Keratinocyte (primary cell): ENCODE measurements around the gene CD37. TPM values are rescaled to one million over a fixed set of nuclear protein-coding genes. Genes with fewer than 3 reads are reported as not detected.
"Not testable (repeated sequence)": the region's sequence is repeated elsewhere in the genome, so short reads cannot be mapped to it uniquely, and the experiment has no call there.

Source experiments
- DNase-seq: peaks from one replicate; pipeline ENCODE4 v3.0.0-alpha.2; 2011; ENCODE audit warnings: low read depth, missing footprints, low spot score
- FAIRE-seq: peaks from 2 replicates; lab custom pipeline; 2011; peaks lifted over from hg19 to GRCh38; lab: Jason Lieb, UNC
- H2AFZ ChIP-seq: 2 replicates; pipeline ENCODE4 v1.6.0; 2012; ENCODE audit warnings: low read length, control low read depth, inconsistent platforms; ENCODE audit not compliant: control insufficient read depth
- H3K27ac ChIP-seq: 2 replicates; pipeline ENCODE4 v1.5.1; 2011; ENCODE audit warnings: low read length; ENCODE audit not compliant: control insufficient read depth, insufficient read depth
- H3K27me3 ChIP-seq: 3 replicates; pipeline ENCODE4 v1.6.0; 2011; ENCODE audit warnings: low read length; ENCODE audit not compliant: control insufficient read depth, insufficient read depth; ENCODE audit errors: extremely low read depth
- H3K36me3 ChIP-seq, 2 experiments: 2 replicates in 1 of 2; 3 replicates in 1 of 2; pipeline ENCODE4 v1.5.1; 2011; ENCODE audit warnings: low read length in 2 of 2, mild to moderate bottlenecking in 1 of 2; ENCODE audit not compliant: control insufficient read depth in 2 of 2, insufficient read depth in 2 of 2; ENCODE audit errors: extremely low read depth in 1 of 2
- H3K4me1 ChIP-seq: 3 replicates; pipeline ENCODE4 v1.5.1; 2011; ENCODE audit warnings: low read length; ENCODE audit not compliant: control insufficient read depth, insufficient read depth; ENCODE audit errors: extremely low read depth
- H3K4me2 ChIP-seq: 3 replicates; pipeline ENCODE4 v1.6.0; 2011; ENCODE audit warnings: low read depth, low read length; ENCODE audit not compliant: control insufficient read depth, insufficient read depth; ENCODE audit errors: extremely low read depth
- H3K4me3 ChIP-seq, 3 experiments: fragments of 200-600 bp in 1 of 3; sonication (generic) in 1 of 3; 2 replicates in 2 of 3; 3 replicates in 1 of 3; pipeline ENCODE4 v1.5.1; 2011 to 2016; ENCODE audit warnings: low read length in 3 of 3, mild to moderate bottlenecking in 3 of 3, control low read depth in 2 of 3, inconsistent platforms in 1 of 3, low read depth in 1 of 3, mixed read lengths in 1 of 3, mixed run types in 1 of 3, moderate library complexity in 1 of 3; ENCODE audit not compliant: control insufficient read depth in 2 of 3, insufficient read depth in 2 of 3; ENCODE audit errors: extremely low read depth in 1 of 3
- H3K79me2 ChIP-seq: 2 replicates; pipeline ENCODE4 v1.6.0; 2012; ENCODE audit warnings: low read length; ENCODE audit not compliant: control insufficient read depth, insufficient read depth
- H3K9ac ChIP-seq: 3 replicates; pipeline ENCODE4 v1.6.0; 2011; ENCODE audit warnings: low read length; ENCODE audit not compliant: control insufficient read depth, insufficient read depth; ENCODE audit errors: extremely low read depth
- H3K9me1 ChIP-seq: 3 replicates; pipeline ENCODE4 v1.6.0; 2011; ENCODE audit warnings: low read length; ENCODE audit not compliant: control insufficient read depth, insufficient read depth; ENCODE audit errors: extremely low read depth
- H3K9me3 ChIP-seq: 2 replicates; pipeline ENCODE4 v1.5.1; 2012; ENCODE audit warnings: low read depth, low read length; ENCODE audit not compliant: control insufficient read depth
- H4K20me1 ChIP-seq: 3 replicates; pipeline ENCODE4 v1.6.0; 2011; ENCODE audit warnings: low read length; ENCODE audit not compliant: control insufficient read depth, insufficient read depth; ENCODE audit errors: extremely low read depth
- CTCF ChIP-seq, 3 experiments: IDR thresholded peaks in 1 of 3; conservative IDR thresholded peaks in 1 of 3; optimal IDR thresholded peaks in 1 of 3; 2 replicates in 2 of 3; 3 replicates in 1 of 3; pipeline versions ENCODE3 to v1.5.1; 2011; ENCODE audit warnings: low read length in 3 of 3, mild to moderate bottlenecking in 3 of 3, moderate library complexity in 2 of 3, control low read depth in 1 of 3, inconsistent platforms in 1 of 3; ENCODE audit not compliant: insufficient read depth in 2 of 3; ENCODE audit errors: extremely low read depth in 1 of 3
- EZH2 ChIP-seq: IDR thresholded peaks from one replicate; pipeline ENCODE4 v1.6.1; 2012; ENCODE audit warnings: inconsistent platforms, mild to moderate bottlenecking, low read length, moderate library complexity
- dilution Hi-C: fragments of 300-500 bp; cut with MboI; formaldehyde crosslinking; loops from one replicate; pipeline ENCODE4 v1.7.0; 2020; ENCODE audit warnings: low sequenced_read_pairs; ENCODE audit not compliant: extremely low pct_ligation_motif_present
- polyA minus RNA-seq, 3 experiments: library from RNA; depleted of rRNA, polyadenylated mRNA; stranded (reverse); fragments of >200 nt; gene quantifications; 1 replicate in 1 of 3; 2 replicates in 1 of 3; 3 replicates in 1 of 3; pipeline ENCODE4 v1.2.3, GENCODE V29; 2011
- polyA plus RNA-seq, 5 experiments: library from polyadenylated mRNA; depleted of rRNA in 3 of 5; stranded (reverse) in 3 of 5; stranded (forward) in 1 of 5; unstranded in 1 of 5; fragments of >200 nt; gene quantifications; 1 replicate in 1 of 5; 2 replicates in 3 of 5; 3 replicates in 1 of 5; pipeline versions ENCODE4 v1.2.1 to v1.2.3, GENCODE V29; 2011 to 2012; ENCODE audit warnings: missing spikeins in 2 of 5, low read depth in 1 of 5, low replicate concordance in 1 of 5

Gene CD37, protein sequence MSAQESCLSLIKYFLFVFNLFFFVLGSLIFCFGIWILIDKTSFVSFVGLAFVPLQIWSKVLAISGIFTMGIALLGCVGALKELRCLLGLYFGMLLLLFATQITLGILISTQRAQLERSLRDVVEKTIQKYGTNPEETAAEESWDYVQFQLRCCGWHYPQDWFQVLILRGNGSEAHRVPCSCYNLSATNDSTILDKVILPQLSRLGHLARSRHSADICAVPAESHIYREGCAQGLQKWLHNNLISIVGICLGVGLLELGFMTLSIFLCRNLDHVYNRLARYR
- polyA plus RNA-seq (not detected in 3 replicates), polyA minus RNA-seq (not detected in 3 replicates)
- not detected for polyA plus RNA-seq (2011; ENCODE audit: low read depth)
- not detected in 2 replicates for polyA plus RNA-seq (2011; cell fraction: cytosol; rRNA removed)
- not detected in 2 replicates for polyA plus RNA-seq (2011; cell fraction: nucleus; rRNA removed)
- polyA plus RNA-seq (2012; ENCODE audit: low replicate concordance): 0.38 and 3.2 TPM in 2 replicates
- polyA minus RNA-seq (2011; cell fraction: cytosol; rRNA and poly(A)+ RNA removed): not detected
- not detected in 2 replicates for polyA minus RNA-seq (2011; cell fraction: nucleus; rRNA and poly(A)+ RNA removed)

DNA sequence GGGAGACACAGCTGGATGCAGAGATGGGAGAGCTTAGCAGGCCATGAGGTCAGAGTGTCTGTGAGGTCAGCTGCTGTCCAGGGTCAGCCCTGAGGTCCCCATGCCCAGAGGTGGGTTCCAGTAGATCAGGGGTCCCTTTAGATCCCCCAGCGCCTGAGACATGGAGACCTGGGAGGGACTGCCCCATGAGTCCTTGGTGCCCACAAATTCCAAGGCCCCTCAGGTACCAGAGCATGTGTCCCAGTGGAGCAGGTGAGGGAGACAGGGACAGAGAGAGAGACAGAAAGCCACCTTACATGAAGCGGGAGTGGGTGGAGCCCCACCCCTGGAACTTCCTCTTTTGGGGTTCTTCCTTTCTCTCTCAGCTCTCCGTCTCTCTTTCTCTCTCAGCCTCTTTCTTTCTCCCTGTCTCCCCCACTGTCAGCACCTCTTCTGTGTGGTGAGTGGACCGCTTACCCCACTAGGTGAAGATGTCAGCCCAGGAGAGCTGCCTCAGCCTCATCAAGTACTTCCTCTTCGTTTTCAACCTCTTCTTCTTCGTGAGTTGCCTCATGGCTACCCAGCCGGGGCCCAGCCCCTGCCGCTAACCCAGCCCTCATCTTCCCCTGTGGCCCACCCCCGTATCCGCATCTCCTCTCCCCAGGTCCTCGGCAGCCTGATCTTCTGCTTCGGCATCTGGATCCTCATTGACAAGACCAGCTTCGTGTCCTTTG lies at the start of gene CD37:
CD37 (plus strand) TSS at position 336 of the 713 bp plus-strand sequence; CDS start at position 471, 135 bp downstream.
- H3K9ac ChIP-seq: no peak within 1 kb of the TSS
- peaks cover 3% of the 10 kb centered on the region for H3K4me1 ChIP-seq
- DNase-seq (no peak), FAIRE-seq (no peak)
- H3K9me1 ChIP-seq: no peaks in the 10 kb centered on the region
- dilution Hi-C loops: no loop called here
- no peaks in the 10 kb centered on the region for H3K36me3 ChIP-seq
- H3K79me2 ChIP-seq: no peaks in the 10 kb centered on the region
- no peaks in the 10 kb centered on the region for H3K9me3 ChIP-seq
- H3K4me3 ChIP-seq: no peak within 1 kb of the TSS
- H3K4me2 ChIP-seq: no peak within 1 kb of the TSS
- TF ChIP-seq CTCF (optimal IDR thresholded peaks at IDR 0.05 in 1 of 3, IDR thresholded peaks at IDR 0.05 in 1 of 3, conservative IDR thresholded peaks at IDR 0.05 in 1 of 3; ENCODE audit: extremely low read depth in 1 of 3, insufficient read depth in 2 of 3, low read length in 3 of 3): no peak
- no peak for TF ChIP-seq EZH2
- no peak within 1 kb of the TSS for H3K27ac ChIP-seq
- H2AFZ ChIP-seq: no peak within 1 kb of the TSS
- H3K27me3 ChIP-seq: peaks cover 16% of the 10 kb centered on the region
- no peaks in the 10 kb centered on the region for H4K20me1 ChIP-seq

GRCh38 chr19:49287141-49287770 lies 48.0 kb upstream of the CD37 start:
- H4K20me1 ChIP-seq: no peaks in the 10 kb centered on the region
- no peak overlapping the region for H3K27ac ChIP-seq
- no peaks in the 10 kb centered on the region for H3K36me3 ChIP-seq
- H3K4me1 ChIP-seq: no peaks in the 10 kb centered on the region
- H3K9ac ChIP-seq: no peak overlapping the region
- no peaks in the 10 kb centered on the region for H3K9me1 ChIP-seq
- H3K79me2 ChIP-seq: no peaks in the 10 kb centered on the region
- H3K4me3 ChIP-seq: no peak overlapping the region
- H2AFZ ChIP-seq: no peak overlapping the region
- no peaks in the 10 kb centered on the region for H3K9me3 ChIP-seq
- FAIRE-seq: no peak
- no peak overlapping the region for H3K4me2 ChIP-seq
- no peak for DNase-seq
- dilution Hi-C loops: no loop called here
- H3K27me3 ChIP-seq: no peaks in the 10 kb centered on the region
- TF ChIP-seq EZH2: no peak

DNA sequence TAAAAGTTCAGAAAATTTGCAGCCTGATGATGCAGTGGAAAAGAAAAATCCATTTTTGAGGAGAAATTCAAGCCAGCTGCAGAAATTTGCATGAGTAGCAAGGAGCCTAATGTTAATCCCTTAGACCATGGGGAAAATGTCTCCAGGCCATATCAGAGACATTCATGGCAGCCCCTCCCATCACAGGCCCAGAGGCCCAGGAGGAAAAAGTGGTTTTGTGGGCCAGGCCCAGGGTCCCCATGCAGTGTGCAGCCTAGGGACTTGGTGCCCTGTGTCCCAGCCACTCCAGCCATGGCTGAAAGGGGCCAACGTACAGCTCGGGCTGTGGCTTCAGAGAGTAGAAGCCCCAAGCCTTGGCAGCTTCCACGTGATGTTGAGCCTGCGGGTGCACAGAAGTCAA lies 47.0 kb upstream of the CD37 start:
- H4K20me1 ChIP-seq, H3K9me1 ChIP-seq, H3K9me3 ChIP-seq, H3K9ac ChIP-seq, H3K4me3 ChIP-seq, FAIRE-seq, DNase-seq, H2AFZ ChIP-seq, H3K4me1 ChIP-seq, H3K27me3 ChIP-seq, H3K36me3 ChIP-seq, H3K4me2 ChIP-seq, dilution Hi-C loops, H3K27ac ChIP-seq, H3K79me2 ChIP-seq: not testable (repeated sequence)

- H3K27ac ChIP-seq, DNase-seq, FAIRE-seq, H3K36me3 ChIP-seq, H3K79me2 ChIP-seq, H2AFZ ChIP-seq, H3K9me1 ChIP-seq, H3K4me2 ChIP-seq, dilution Hi-C loops, H3K4me3 ChIP-seq, H3K27me3 ChIP-seq, H3K9ac ChIP-seq, H4K20me1 ChIP-seq, H3K4me1 ChIP-seq, H3K9me3 ChIP-seq: not testable (repeated sequence)
Measured at GRCh38 chr19:49289286-49289685, 45.9 kb upstream of the CD37 start.
